NCI-H146 treated with DMSO at 0.1 percent for 48 hours (cell line): ENCODE measurements around the gene KCNJ5.
A peak's percentile ranks its signal among the peaks of the same experiment; 100 is the strongest.

ENCODE experiments used
- DNase-seq: peaks from one replicate; lab custom pipeline; 2025; ENCODE audit not compliant: unreplicated experiment; lab: John Stamatoyannopoulos, UW

Gene KCNJ5

GRCh38 chr11:128893578-128894285, 2.6 kb downstream of the KCNJ5 start:
- no peak for DNase-seq

DNA sequence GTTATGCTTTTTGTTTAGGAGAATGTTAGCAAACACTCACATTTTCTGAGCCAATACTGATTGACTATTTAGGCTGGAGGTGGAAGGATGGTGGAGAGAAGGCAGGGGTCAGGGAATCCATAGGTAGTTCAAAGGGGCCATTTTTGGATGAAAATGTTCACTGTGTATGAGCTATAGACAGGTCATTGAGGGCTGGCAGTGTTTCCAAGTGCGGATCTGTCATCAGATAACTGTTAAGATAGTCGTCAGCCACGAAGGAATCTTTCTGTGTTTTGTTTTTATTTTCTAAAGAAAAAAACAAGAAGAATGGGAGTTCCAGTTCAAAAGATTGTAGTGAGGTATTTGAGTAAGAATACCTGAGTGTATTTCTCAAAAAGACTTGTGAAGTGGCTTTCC, 3.1 kb downstream of the KCNJ5 start:
- DNase-seq, result no peak

GRCh38 chr11:128894685-128895084, 3.5 kb downstream of the KCNJ5 start:
- no peak for DNase-seq

DNA sequence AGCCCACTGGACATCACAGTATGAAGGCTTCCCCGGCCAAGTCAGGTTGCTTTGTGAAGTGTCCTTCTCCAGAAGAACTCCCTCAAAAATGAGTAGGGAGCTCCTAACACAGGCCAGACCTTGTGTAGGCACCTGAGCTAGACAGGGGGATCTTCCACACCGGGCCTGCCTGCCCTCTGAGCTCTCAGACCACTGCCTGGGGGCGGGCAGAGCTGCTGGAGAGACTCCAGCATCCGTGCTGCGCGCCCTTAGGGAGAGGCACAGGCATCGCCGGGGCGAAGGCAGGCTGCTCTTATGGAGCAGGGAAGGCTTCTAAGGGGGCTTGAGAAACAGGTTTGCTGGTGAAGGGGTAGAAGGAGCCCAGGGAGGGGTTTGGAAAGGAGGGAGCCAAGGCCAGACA, 4.4 kb downstream of the KCNJ5 start:
- no peak for DNase-seq

- DNase-seq, result no peak
Observed at GRCh38 chr11:128896356-128896755, 5.2 kb downstream of the KCNJ5 start.

GRCh38 chr11:128897826-128898225, 6.7 kb downstream of the KCNJ5 start:
- no peak for DNase-seq

- no peak for DNase-seq
Observed at GRCh38 chr11:128898580-128899344, 7.6 kb downstream of the KCNJ5 start.

DNA sequence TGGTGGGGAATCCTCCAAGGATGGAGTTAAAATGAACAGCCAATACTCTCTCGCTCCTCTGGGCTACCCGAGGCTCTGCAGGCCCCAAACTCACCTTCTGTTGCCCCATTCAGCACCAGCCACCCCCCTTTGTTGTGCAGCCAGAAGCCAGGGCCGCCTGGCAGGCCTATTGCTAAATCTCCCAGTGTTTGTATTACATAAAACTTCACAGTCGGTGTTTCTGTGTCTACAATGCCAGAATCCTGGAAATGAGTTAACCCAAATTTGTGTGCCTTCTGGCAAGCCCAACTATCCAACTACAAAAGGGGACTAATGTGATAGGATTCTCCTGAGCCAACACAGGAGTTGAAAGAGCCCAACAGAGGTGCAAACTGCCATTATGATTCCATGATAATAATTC, 9.3 kb downstream of the KCNJ5 start:
- DNase-seq, result no peak

DNA sequence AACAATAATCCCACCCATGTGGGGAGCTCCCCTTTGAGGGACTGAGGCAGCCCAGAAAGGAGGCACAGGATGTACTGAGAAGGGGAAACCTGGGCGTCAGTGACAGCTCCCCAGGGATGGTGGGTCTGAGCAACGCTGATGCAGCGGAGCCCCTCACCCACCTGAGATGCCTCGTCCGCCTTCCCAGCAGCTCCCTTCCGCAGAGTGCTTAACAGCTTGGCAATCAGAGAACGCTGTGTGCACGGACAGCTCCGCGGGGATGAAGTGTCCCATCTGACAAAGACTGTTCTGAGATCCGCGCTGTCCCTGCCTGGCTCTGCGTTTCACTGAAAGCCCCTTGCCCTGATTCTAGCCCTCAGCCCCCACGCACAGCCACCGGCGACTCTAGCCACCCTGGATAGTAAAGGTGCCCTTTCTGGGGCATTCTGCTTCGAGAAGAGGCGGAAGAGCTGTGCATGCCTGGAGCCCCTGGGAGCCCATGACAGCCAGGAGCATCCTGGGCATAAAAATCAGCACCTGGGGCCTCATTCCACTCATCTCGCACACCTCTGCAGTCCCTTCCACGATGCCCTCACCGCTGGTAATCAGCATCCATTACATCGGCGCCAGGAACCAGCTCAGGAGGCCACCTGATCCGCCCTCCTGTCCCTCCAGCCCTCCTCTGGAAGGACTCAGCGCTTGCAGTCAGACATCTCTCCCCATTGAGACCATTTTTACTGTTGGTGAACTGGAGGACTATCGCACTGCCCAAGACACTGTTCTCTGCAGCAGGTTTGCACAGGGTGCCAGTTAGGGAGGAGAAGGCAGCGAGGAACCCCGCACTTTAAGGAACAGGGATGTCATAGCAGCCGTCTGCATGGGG, 10.7 kb downstream of the KCNJ5 start:
- no peak for DNase-seq

- DNase-seq, result no peak
Observed at GRCh38 chr11:128902515-128903066, 11.4 kb downstream of the KCNJ5 start.

DNA sequence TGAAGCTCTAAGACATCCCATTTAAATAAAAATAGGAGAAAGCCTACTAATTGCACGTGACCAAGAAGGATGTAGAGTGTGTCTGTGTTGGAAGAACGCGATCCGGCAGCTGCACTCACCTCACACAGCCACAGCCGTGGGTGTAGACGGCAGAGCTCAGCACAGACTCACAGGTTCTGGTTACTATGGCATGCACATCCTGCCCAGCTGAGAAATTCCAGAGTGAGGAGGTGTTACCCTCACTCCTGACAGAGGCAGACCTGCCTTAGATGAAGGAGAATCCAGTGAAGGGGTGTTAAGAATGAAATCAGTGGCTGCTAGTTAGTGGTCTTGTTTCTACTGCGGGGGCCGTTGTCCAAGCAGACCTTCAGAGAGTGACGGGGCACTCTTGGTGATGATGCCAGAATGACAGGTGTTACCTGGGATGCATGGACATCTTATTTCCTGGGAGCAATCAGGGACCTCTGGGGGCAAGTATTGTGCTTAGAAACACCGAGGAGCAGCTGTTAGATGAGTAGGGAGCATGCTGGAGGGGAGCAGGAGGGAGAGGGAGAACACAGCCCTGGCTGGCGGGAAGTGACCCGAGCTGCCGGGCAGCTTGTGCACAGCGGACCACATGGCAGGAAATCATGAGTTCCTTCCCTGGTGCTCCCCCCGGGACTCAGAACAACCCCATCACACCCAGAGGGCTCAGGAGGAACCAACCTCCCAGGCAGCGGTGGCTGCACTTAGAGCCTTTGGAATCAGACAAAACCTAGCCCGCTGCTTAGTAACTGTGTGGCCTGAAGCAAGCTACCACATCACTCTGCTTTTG, 12.3 kb downstream of the KCNJ5 start:
- DNase-seq, result no peak

GRCh38 chr11:128904303-128904655, 13.1 kb downstream of the KCNJ5 start:
- DNase-seq, result no peak

DNA sequence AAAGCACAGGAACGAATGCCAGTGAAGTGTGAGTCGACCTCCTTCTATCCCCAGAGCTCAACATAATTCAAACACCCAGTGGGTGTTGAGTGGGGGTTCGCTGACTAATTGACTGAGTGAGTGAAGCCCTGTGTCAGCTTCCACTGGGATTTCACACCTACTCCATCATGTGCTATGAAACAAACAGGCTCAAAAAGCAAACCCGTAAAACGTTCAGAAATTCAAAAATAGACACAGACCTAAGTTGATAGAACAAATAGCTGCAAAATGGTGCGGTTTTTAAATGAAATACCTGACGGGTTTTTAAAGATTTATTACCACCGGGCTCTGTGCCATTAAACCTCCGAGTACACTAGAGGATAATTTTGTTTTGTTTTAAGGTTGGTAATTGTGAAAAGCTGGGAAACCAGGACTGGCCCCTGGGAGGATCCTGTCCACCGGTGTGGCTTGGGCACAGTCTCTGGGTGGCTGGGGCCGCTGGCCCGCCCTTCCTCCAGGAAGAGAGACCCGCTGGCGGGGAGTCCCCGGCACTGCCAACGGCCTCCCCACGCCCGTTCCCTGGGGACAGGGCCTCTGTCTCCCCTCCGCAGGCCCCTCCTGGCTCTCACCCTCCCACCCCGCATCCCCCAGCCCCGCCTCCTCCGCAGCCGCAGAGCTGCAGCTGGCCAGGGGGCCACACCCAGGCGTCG, 13.6 kb downstream of the KCNJ5 start:
- peak; percentile 50 for DNase-seq

GRCh38 chr11:128905345-128906184, 14.4 kb downstream of the KCNJ5 start:
- peak; percentile 75 for DNase-seq

- no peak for DNase-seq
Observed at GRCh38 chr11:128906185-128907050, 15.3 kb downstream of the KCNJ5 start.

DNA sequence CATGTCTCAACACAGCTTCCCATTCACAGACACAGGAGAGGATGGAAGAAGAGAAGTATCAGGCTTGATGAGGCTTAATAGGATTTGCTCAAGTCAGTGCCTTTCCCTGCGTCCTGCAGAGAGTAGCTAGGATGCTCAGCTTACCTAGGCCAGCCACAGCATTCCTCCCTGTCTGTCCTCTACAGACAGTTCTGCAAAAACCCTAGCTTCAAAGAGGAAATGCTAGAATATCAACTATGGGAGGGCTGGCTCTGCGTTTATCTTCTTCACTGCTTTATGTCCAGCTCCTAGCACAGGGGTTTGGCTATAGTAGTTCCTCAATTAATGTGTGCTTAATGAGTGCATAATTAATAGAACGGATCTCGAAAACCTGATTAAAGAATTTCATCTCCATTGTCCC, 16.4 kb downstream of the KCNJ5 start:
- DNase-seq, result no peak

DNA sequence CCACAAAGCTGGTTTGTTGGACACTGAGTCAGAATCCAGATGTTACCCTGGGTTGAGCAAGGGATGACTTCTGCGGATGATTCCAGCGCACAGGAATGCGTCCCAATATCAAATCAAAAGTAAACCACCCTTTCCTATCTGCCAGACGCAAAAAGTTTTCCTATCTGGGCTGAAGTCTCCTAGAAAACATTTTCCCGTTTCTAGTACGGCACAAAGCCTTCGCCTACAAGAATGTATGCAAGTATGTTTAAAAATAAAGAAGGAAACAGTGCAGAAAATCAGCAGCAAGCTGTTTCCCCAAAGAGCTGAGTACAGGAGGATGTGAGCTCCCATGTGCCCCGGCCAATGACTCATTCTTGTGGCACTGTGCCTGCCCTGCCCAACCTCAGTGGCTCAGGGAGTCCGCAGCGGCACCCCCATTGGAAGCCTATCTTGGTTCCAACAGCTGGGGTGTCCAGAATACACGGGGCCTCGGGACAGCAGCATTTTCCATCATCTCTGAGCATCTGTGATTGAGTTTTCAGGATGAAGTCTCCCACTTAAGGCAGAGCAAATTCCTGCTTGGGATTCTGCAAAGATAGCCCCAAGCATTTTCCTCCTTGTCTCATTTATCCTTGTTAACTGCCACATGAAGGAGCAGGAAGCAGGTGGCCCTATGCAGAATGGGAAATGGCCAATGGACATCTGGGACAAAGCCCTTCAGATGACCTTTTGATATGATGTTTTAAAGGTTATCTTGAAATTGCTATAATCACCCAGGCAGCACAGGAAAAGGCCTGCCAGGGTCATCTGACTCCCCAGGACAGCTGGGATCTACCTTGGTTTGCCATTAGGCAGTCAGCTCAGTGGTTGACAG, 17.5 kb downstream of the KCNJ5 start:
- peak; percentile 94 for DNase-seq
